ENCODE results near the gene RAD23A.

Gene RAD23A

GRCh38 chr19:12965017-12965811 is 19.6 kb downstream of the RAD23A start (continued):
- no peak for TF ChIP-seq ZNF280D (tag by site-specific recombination; IDR thresholded peaks at IDR 0.05)
- peak; percentile 71; the same call in 1 of the 2 replicates for TF ChIP-seq ZNF639 (tag by site-specific recombination; IDR thresholded peaks at IDR 0.05)
- TF ChIP-seq ZBTB7A (tag by site-specific recombination; IDR thresholded peaks at IDR 0.05; ENCODE audit: low read depth): peak; percentile 63; the same call in 1 of the 2 replicates
- TF ChIP-seq GLI4 (tag by site-specific recombination; IDR thresholded peaks at IDR 0.05): no peak
- peak; percentile 94 for TF ChIP-seq ZNF600 (tag by site-specific recombination; IDR thresholded peaks at IDR 0.05)
- TF ChIP-seq HIC1 (tag by site-specific recombination; IDR thresholded peaks at IDR 0.05): peak; percentile 87; the same call in 1 of the 2 replicates
- TF ChIP-seq ZIC2 (tag by site-specific recombination; IDR thresholded peaks at IDR 0.05): peak; percentile 33
- TF ChIP-seq ZNF146 (tag by site-specific recombination; IDR thresholded peaks at IDR 0.05): peak; percentile 23; the same call in 1 of the 2 replicates
- peak; percentile 78 for TF ChIP-seq IKZF3 (tag by site-specific recombination; IDR thresholded peaks at IDR 0.05)
- TF ChIP-seq GLIS1 (tag by site-specific recombination; IDR thresholded peaks at IDR 0.05): peak; percentile 77
- no peak for TF ChIP-seq RBAK (tag by site-specific recombination; IDR thresholded peaks at IDR 0.05)
- TF ChIP-seq ZFP69B (tag by site-specific recombination; IDR thresholded peaks at IDR 0.05): peak; percentile 49; the same call in 1 of the 2 replicates
- no peak for TF ChIP-seq ZNF112 (tag by site-specific recombination; IDR thresholded peaks at IDR 0.05)
- no peak for TF ChIP-seq ZNF19 (tag by site-specific recombination; IDR thresholded peaks at IDR 0.05; ENCODE audit: low read depth)
- TF ChIP-seq, protein P1, sequence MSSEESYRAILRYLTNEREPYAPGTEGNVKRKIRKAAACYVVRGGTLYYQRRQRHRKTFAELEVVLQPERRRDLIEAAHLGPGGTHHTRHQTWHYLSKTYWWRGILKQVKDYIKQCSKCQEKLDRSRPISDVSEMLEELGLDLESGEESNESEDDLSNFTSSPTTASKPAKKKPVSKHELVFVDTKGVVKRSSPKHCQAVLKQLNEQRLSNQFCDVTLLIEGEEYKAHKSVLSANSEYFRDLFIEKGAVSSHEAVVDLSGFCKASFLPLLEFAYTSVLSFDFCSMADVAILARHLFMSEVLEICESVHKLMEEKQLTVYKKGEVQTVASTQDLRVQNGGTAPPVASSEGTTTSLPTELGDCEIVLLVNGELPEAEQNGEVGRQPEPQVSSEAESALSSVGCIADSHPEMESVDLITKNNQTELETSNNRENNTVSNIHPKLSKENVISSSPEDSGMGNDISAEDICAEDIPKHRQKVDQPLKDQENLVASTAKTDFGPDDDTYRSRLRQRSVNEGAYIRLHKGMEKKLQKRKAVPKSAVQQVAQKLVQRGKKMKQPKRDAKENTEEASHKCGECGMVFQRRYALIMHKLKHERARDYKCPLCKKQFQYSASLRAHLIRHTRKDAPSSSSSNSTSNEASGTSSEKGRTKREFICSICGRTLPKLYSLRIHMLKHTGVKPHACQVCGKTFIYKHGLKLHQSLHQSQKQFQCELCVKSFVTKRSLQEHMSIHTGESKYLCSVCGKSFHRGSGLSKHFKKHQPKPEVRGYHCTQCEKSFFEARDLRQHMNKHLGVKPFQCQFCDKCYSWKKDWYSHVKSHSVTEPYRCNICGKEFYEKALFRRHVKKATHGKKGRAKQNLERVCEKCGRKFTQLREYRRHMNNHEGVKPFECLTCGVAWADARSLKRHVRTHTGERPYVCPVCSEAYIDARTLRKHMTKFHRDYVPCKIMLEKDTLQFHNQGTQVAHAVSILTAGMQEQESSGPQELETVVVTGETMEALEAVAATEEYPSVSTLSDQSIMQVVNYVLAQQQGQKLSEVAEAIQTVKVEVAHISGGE (tag by site-specific recombination; conservative IDR thresholded peaks at IDR 0.05; ENCODE audit: low read depth): 0 out of 2 replicates have a peak, but pooled peaks have one; percentile 5
- no peak for TF ChIP-seq ZNF792 (tag by site-specific recombination; IDR thresholded peaks at IDR 0.05)
- peak; percentile 84 for TF ChIP-seq EGR2 (tag by site-specific recombination; IDR thresholded peaks at IDR 0.05; ENCODE audit: low read depth)
- peak; percentile 84 for TF ChIP-seq ZNF335 (tag by site-specific recombination; conservative IDR thresholded peaks at IDR 0.05)
- no peak for TF ChIP-seq ZSCAN23 (tag by site-specific recombination; IDR thresholded peaks at IDR 0.05)
- peak; percentile 59; the same call in 1 of the 2 replicates for TF ChIP-seq OSR2 (tag by site-specific recombination; IDR thresholded peaks at IDR 0.05)
- peak; percentile 66 for TF ChIP-seq ZBTB17 (tag by site-specific recombination; IDR thresholded peaks at IDR 0.05)
- TF ChIP-seq, protein P2, sequence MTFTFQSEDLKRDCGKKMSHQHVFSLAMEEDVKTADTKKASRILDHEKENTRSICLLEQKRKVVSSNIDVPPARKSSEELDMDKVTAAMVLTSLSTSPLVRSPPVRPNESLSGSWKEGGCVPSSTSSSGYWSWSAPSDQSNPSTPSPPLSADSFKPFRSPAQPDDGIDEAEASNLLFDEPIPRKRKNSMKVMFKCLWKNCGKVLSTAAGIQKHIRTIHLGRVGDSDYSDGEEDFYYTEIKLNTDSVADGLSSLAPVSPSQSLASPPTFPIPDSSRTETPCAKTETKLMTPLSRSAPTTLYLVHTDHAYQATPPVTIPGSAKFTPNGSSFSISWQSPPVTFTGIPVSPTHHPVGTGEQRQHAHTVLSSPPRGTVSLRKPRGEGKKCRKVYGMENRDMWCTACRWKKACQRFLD (tag by site-specific recombination; IDR thresholded peaks at IDR 0.05): no peak
- TF ChIP-seq ZXDB (tag by site-specific recombination; IDR thresholded peaks at IDR 0.05): peak; percentile 65
- no peak for TF ChIP-seq ZNF558 (tag by site-specific recombination; IDR thresholded peaks at IDR 0.05)
- peak; percentile 59; the same call in 1 of the 2 replicates for TF ChIP-seq ZNF501 (tag by site-specific recombination; IDR thresholded peaks at IDR 0.05)
- 0 out of 2 replicates have a peak, but pooled peaks have one; percentile 39 for TF ChIP-seq ZNF785 (tag by site-specific recombination; IDR thresholded peaks at IDR 0.05)
- no peak for TF ChIP-seq ZNF626 (tag by site-specific recombination; IDR thresholded peaks at IDR 0.05)
- 0 out of 2 replicates have a peak, but pooled peaks have one; percentile 23 for TF ChIP-seq ZBTB1 (tag by site-specific recombination; IDR thresholded peaks at IDR 0.05)
- TF ChIP-seq ZNF658 (tag by site-specific recombination; IDR thresholded peaks at IDR 0.05): no peak
- no peak for TF ChIP-seq OVOL3 (tag by site-specific recombination; IDR thresholded peaks at IDR 0.05)

All from HEK293 (cell line).